ENCODE results near the gene HTR5A.

HTR5A gene

DNA sequence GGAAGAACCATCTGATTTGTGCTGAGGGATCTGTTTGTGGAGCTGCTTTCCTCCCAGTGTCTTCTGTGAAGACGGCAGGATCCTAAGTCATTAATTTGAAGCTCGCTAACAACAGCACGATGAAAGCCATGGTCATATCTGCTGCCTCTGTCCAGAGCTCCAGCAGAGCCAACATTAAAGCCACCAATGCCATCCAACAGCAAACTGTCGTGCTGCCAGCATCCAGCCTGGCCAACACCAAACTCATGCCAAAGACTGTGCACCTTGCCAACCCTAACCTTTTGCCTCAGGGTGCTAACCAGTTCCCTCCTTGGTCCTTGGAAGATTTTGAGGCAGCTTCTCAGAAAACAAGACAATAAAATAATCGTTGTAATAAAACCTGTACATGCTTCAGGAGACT lies 36.2 kb downstream of the HTR5A start:
- Histone ChIP-seq H4K5ac (ENCODE audit: low read length) (no peak overlapping the region), H3K4me1 (ENCODE audit: control insufficient read depth, low read depth, low read length) (peaks cover 3% of the 10 kb centered on the region), H2BK120ac (ENCODE audit: low read depth, low read length) (no peak overlapping the region), H3K27me3 (ENCODE audit: insufficient read depth, low read length, poor library complexity) (no peaks in the 10 kb centered on the region), H3K23ac (ENCODE audit: low read length) (no peak overlapping the region), H3K4me2 (ENCODE audit: low read length) (no peak overlapping the region), H3K9ac (ENCODE audit: low read length) (no peak overlapping the region), H2BK5ac (ENCODE audit: low read length) (peak overlapping the region; percentile 78), H3K18ac (ENCODE audit: low read length) (no peak overlapping the region), H3K36me3 (ENCODE audit: control insufficient read depth, insufficient read depth, low read length) (no peaks in the 10 kb centered on the region), H2BK15ac (replicated peaks; ENCODE audit: low read depth) (no peak overlapping the region), H3K56ac (ENCODE audit: low read length) (peak overlapping the region; percentile 34), H2AK5ac (ENCODE audit: low read length) (no peak overlapping the region), H3K79me1 (ENCODE audit: low read length) (no peaks in the 10 kb centered on the region), H3K4ac (ENCODE audit: low read depth, low read length) (no peak overlapping the region), H4K8ac (ENCODE audit: low read depth, low read length) (no peak overlapping the region), H3K4me3 (ENCODE audit: low read length) (no peak overlapping the region), H3K79me2 (ENCODE audit: control insufficient read depth, insufficient read depth, low read length) (no peaks in the 10 kb centered on the region), H3K27ac (ENCODE audit: low read depth, low read length) (no peak overlapping the region)
- WGBS (ENCODE audit: extremely low coverage, insufficient coverage, low lambda C conversion rate): no CpG with 5 or more reads among the region's 5 CpGs
- no peak for DNase-seq

DNA sequence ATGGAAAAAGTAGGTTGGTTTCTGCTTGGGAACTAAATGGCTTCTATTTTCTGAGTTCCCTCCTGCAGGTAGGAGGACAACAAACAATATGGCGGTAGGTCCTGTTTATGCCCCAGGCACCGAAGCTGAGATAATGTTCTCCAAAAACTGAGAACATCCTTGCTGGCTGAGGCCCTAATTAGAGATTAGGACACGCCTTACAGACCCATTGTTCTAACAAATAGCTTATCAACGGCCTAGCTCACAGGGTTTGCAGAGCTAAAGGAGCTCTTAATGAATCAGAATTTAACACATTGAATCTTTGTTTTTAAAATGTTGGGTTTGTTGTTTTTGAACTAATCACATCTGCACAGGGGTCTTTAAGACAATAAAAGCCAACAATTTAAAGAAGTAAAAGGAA lies 37.0 kb downstream of the HTR5A start:
- H3K4me1 ChIP-seq (ENCODE audit: control insufficient read depth, low read depth, low read length): peaks cover 3% of the 10 kb centered on the region
- DNase-seq: peak; percentile 81
- no peak overlapping the region for H3K9ac ChIP-seq (ENCODE audit: low read length)
- H3K79me1 ChIP-seq (ENCODE audit: low read length): no peaks in the 10 kb centered on the region
- no peak overlapping the region for H3K56ac ChIP-seq (ENCODE audit: low read length)
- H3K4me2 ChIP-seq (ENCODE audit: low read length): no peak overlapping the region
- no peak overlapping the region for H4K5ac ChIP-seq (ENCODE audit: low read length)
- no peaks in the 10 kb centered on the region for H3K36me3 ChIP-seq (ENCODE audit: control insufficient read depth, insufficient read depth, low read length)
- no peak overlapping the region for H2BK120ac ChIP-seq (ENCODE audit: low read depth, low read length)
- no peak overlapping the region for H2AK5ac ChIP-seq (ENCODE audit: low read length)
- H3K18ac ChIP-seq (ENCODE audit: low read length): no peak overlapping the region
- WGBS (ENCODE audit: extremely low coverage, insufficient coverage, low lambda C conversion rate): no CpG with 5 or more reads among the region's 4 CpGs
- no peaks in the 10 kb centered on the region for H3K27me3 ChIP-seq (ENCODE audit: insufficient read depth, low read length, poor library complexity)
- no peaks in the 10 kb centered on the region for H3K79me2 ChIP-seq (ENCODE audit: control insufficient read depth, insufficient read depth, low read length)
- H4K8ac ChIP-seq (ENCODE audit: low read depth, low read length): no peak overlapping the region
- H2BK15ac ChIP-seq (replicated peaks; ENCODE audit: low read depth): no peak overlapping the region
- no peak overlapping the region for H3K4ac ChIP-seq (ENCODE audit: low read depth, low read length)
- H3K23ac ChIP-seq (ENCODE audit: low read length): no peak overlapping the region
- no peak overlapping the region for H2BK5ac ChIP-seq (ENCODE audit: low read length)
- H3K4me3 ChIP-seq (ENCODE audit: low read length): no peak overlapping the region
- H3K27ac ChIP-seq (ENCODE audit: low read depth, low read length): no peak overlapping the region

DNA sequence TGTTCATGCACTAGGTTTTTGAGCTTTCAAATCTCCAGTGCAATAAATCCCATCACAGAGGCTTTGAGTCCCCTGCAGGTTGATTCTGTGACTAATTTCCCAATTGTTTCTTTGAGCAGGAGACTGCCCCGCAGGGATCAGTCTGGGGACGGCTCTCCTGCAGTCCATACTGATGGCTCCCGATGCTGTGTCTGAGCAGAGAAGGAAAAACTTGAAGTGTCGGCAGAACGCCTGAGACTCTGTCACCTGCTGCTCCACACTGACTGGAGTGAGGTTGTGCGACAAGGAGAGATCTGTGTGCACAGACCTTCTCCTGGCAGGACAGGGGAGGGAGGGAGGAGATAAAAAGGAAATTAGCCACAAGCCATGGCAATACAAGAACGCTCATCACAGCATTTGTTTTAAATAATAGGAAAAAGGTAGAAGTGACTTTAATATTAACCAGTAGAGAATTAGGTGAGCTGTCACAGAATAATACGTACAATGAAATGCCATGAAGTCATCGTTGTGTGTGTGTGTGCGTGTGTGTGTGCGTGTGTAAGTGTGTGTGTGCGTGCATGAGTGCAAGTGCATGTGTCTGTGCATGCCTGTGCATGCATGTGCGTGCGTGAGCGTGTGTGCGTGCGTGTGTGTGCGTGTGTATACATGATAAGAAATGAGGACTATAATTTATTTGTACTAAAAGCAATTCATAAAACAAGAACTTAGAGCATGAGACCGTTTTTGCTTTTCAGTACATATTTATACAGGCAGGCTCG lies 38.2 kb downstream of the HTR5A start:
- Histone ChIP-seq H3K4me2 (ENCODE audit: low read length) (no peak overlapping the region), H3K56ac (ENCODE audit: low read length) (no peak overlapping the region), H3K4ac (ENCODE audit: low read depth, low read length) (no peak overlapping the region), H3K27ac (ENCODE audit: low read depth, low read length) (peak overlapping the region; percentile 13), H3K23ac (ENCODE audit: low read length) (no peak overlapping the region), H2BK120ac (ENCODE audit: low read depth, low read length) (no peak overlapping the region), H2BK15ac (replicated peaks; ENCODE audit: low read depth) (no peak overlapping the region), H2BK5ac (ENCODE audit: low read length) (no peak overlapping the region), H3K4me3 (ENCODE audit: low read length) (no peak overlapping the region), H3K79me2 (ENCODE audit: control insufficient read depth, insufficient read depth, low read length) (no peaks in the 10 kb centered on the region), H4K5ac (ENCODE audit: low read length) (no peak overlapping the region), H3K9ac (ENCODE audit: low read length) (no peak overlapping the region), H3K36me3 (ENCODE audit: control insufficient read depth, insufficient read depth, low read length) (no peaks in the 10 kb centered on the region), H4K8ac (ENCODE audit: low read depth, low read length) (no peak overlapping the region), H3K27me3 (ENCODE audit: insufficient read depth, low read length, poor library complexity) (no peaks in the 10 kb centered on the region), H3K79me1 (ENCODE audit: low read length) (no peaks in the 10 kb centered on the region), H3K18ac (ENCODE audit: low read length) (no peak overlapping the region), H2AK5ac (ENCODE audit: low read length) (no peak overlapping the region), H3K4me1 (ENCODE audit: control insufficient read depth, low read depth, low read length) (peaks cover 3% of the 10 kb centered on the region)
- DNase-seq: peak; percentile 36
- no CpG with 5 or more reads among the region's 20 CpGs for WGBS (ENCODE audit: extremely low coverage, insufficient coverage, low lambda C conversion rate)

DNA sequence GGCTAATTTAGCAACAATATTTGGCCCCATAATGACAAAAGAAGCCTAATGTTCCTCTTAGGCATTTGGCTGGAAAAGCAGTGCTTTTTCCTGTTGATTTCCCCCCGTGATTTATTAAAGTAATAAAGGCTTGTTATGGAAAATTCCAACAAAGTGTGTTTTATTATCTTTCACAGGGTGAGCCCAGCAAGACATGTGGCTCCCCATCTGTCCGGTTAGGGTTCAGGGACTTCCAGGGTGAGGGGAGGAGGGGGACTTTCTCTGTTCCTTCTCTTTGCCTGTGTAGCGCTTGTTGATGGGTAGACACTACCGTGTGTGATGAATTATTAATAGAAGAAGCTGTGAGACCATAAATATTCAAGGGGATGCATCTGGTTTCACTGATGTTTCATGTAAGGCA lies 39.0 kb downstream of the HTR5A start:
- Histone ChIP-seq H3K4me2 (ENCODE audit: low read length) (no peak overlapping the region), H3K56ac (ENCODE audit: low read length) (no peak overlapping the region), H3K9ac (ENCODE audit: low read length) (no peak overlapping the region), H2BK120ac (ENCODE audit: low read depth, low read length) (no peak overlapping the region), H4K8ac (ENCODE audit: low read depth, low read length) (no peak overlapping the region), H3K79me1 (ENCODE audit: low read length) (no peaks in the 10 kb centered on the region), H3K4me3 (ENCODE audit: low read length) (no peak overlapping the region), H3K27me3 (ENCODE audit: insufficient read depth, low read length, poor library complexity) (no peaks in the 10 kb centered on the region), H2AK5ac (ENCODE audit: low read length) (no peak overlapping the region), H2BK15ac (replicated peaks; ENCODE audit: low read depth) (no peak overlapping the region), H2BK5ac (ENCODE audit: low read length) (no peak overlapping the region), H3K4ac (ENCODE audit: low read depth, low read length) (no peak overlapping the region), H3K27ac (ENCODE audit: low read depth, low read length) (no peak overlapping the region), H3K23ac (ENCODE audit: low read length) (no peak overlapping the region), H3K4me1 (ENCODE audit: control insufficient read depth, low read depth, low read length) (peaks cover 3% of the 10 kb centered on the region), H3K79me2 (ENCODE audit: control insufficient read depth, insufficient read depth, low read length) (no peaks in the 10 kb centered on the region), H3K18ac (ENCODE audit: low read length) (no peak overlapping the region), H3K36me3 (ENCODE audit: control insufficient read depth, insufficient read depth, low read length) (no peaks in the 10 kb centered on the region), H4K5ac (ENCODE audit: low read length) (no peak overlapping the region)
- DNase-seq: no peak
- no CpG with 5 or more reads among the region's 4 CpGs for WGBS (ENCODE audit: extremely low coverage, insufficient coverage, low lambda C conversion rate)

- H3K4me1 ChIP-seq (ENCODE audit: control insufficient read depth, low read depth, low read length): no peaks in the 10 kb centered on the region
- H3K79me2 ChIP-seq (ENCODE audit: control insufficient read depth, insufficient read depth, low read length): no peaks in the 10 kb centered on the region
- H2BK120ac ChIP-seq (ENCODE audit: low read depth, low read length): no peak overlapping the region
- H4K5ac ChIP-seq (ENCODE audit: low read length): no peak overlapping the region
- WGBS (ENCODE audit: extremely low coverage, insufficient coverage, low lambda C conversion rate): no CpG with 5 or more reads among the region's 5 CpGs
- H2BK15ac ChIP-seq (replicated peaks; ENCODE audit: low read depth): no peak overlapping the region
- H3K18ac ChIP-seq (ENCODE audit: low read length): no peak overlapping the region
- no peak overlapping the region for H4K8ac ChIP-seq (ENCODE audit: low read depth, low read length)
- H3K23ac ChIP-seq (ENCODE audit: low read length): no peak overlapping the region
- DNase-seq: no peak
- H2BK5ac ChIP-seq (ENCODE audit: low read length): no peak overlapping the region
- H3K27me3 ChIP-seq (ENCODE audit: insufficient read depth, low read length, poor library complexity): no peaks in the 10 kb centered on the region
- H3K36me3 ChIP-seq (ENCODE audit: control insufficient read depth, insufficient read depth, low read length): no peaks in the 10 kb centered on the region
- no peak overlapping the region for H3K4me2 ChIP-seq (ENCODE audit: low read length)
- H3K79me1 ChIP-seq (ENCODE audit: low read length): no peaks in the 10 kb centered on the region
- no peak overlapping the region for H3K56ac ChIP-seq (ENCODE audit: low read length)
- H3K4me3 ChIP-seq (ENCODE audit: low read length): no peak overlapping the region
- no peak overlapping the region for H3K27ac ChIP-seq (ENCODE audit: low read depth, low read length)
- no peak overlapping the region for H3K9ac ChIP-seq (ENCODE audit: low read length)
- no peak overlapping the region for H3K4ac ChIP-seq (ENCODE audit: low read depth, low read length)
- H2AK5ac ChIP-seq (ENCODE audit: low read length): no peak overlapping the region
Observed at GRCh38 chr7:155115288-155115687, 45.2 kb downstream of the HTR5A start.
